CD4-positive, alpha-beta T cell treated with Interleukin-17A for 1 hour (primary cell): Measurements from ENCODE around the gene INS.

Experiments
- DNase-seq: peaks from one replicate; pipeline ENCODE4 v3.0.0-alpha.2; 2020

The INS gene

DNA sequence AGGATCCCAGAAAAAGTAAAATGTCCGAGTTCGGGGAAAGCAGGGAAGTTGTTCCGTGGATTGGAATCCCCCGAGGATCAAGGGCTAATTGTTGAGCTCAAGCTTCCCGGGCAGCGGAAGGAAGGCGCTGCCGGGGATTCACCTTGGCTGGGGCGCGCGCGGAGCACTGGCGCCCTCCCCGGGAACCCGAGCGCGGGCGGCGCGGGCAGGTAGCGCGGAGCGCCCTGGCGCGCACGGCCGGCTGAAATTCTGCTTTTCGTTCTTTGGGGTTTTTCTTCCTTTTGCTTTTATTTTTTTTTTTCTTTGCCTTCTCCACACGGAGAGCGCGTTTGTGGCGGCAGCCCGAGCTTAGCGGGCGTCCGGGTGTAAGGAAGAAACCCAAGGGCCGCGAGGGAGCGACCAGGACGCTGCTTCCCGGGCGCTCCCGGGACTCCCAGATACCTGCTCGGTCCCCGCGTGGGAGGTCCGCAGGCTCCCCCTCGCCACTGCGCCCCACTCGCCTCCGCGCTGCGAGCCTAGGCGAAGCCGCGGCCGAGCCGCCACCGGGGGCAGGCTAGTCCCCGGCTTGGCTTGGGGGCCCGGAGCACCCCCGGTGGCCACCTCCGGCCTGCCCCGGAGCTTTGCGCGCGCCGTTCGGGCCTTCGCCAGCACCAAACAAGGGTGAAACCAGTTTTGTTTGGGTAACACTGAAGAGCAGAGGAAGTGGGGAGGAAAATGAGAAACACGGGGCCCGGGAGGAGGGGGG lies 17.0 kb downstream of the INS start:
- DNase-seq, result no peak

DNA sequence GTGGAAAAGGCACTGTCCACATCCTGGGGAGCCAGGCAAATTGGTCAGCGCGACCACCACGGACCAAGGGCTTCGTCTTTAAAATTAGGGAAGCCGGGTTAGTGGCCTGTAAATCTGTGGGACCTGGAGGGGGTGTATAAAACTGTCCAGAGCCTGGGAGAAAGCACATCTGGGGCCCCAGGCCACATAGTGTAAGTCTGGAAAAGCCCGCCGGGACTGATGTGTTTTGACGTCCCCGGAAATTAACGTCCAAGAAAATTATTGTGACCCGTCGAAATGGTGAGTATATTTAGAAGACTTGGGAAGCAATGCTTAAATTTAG lies 17.6 kb downstream of the INS start:
- DNase-seq, result no peak

DNA sequence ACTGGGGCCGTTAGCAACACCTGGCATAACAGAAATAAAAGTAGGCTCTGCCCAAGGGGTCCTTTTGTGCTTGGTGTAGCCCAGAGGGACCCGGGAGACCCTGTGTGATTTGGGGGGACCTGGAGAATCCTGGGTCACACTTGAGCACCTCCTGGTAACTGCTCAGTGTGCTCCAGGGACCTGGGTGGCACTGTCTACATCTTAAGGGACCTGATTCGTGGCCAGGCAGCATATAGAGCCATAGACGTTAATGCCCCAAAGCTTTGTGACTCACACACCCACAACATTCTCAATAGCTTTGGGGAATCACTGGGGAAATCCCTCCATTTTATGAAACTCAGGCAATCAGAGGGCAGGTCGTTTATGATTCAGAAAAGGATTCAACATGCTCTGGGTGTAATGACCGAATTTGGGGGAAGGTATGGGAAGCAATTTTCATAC lies 18.2 kb downstream of the INS start:
- no peak for DNase-seq

DNA sequence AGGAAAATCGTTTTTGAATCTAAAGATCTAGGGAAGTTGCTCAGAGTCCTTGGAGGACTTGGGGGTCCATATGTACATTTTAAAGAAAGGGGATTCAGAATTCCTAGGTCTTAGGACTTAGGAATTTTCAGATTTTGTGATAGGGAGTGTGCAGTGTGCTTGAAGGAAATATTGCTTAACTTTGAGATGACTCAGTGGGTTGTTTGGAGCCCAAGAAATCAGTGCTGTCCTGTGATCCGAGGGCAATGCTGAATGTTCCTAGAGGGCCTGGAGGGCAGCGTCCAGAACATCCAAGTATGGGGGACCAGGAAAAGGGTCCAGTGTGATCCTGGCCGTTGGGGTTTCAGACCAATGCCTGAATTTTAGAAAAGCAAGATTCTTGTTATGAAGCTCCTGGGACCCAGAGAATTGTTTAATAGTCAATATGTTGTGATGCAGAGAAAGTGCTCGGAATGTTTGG lies 18.7 kb downstream of the INS start:
- DNase-seq, result no peak

DNA sequence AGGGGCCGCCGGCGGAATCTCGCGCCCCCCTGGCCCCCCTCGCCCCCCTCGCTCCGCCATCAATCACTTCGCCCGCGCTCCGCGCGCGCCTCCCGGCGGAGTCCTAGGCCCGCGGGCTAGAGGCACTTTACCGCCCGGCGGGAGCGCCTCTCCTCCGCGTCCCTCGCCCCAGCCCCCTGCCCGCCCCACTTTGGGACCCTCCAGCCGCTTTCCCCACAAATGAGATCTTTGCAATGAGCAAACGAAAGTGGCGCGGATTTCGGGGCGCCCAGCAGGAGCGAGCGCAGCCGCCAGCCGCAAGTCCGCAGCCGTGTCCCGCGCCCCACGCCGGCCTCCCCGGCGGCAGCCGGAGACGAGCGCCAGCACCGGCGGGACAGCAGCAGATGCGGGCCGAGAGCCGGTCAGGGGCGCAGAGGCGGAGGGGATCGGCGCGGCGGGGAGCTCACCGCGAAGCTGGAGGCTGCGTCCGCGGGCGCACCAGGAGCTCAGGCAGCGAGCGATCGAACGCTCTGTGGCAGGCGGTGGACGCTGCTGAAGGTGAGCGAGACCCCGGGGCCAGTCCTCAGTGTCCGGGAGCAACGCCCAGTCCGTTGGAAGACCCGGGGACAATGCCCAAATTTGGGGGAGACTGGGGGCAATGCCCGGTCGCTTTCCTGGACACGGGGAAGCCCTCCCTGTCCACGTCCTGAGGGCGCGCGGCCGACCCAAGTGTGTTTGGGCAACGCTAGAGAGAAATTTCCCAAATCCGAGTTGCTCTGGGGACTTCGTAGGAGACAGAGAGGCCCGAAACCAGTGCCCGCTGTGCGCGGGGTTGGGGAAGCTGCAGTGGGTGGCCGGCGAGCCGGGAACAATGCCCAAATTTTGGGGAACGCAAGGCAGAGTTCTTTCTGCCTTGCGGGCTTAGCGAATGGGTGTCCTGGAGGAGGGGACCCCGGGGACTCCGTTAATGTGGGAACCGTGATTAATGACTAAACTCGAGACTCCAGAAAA lies 20.3 kb downstream of the INS start:
- no peak for DNase-seq

DNA sequence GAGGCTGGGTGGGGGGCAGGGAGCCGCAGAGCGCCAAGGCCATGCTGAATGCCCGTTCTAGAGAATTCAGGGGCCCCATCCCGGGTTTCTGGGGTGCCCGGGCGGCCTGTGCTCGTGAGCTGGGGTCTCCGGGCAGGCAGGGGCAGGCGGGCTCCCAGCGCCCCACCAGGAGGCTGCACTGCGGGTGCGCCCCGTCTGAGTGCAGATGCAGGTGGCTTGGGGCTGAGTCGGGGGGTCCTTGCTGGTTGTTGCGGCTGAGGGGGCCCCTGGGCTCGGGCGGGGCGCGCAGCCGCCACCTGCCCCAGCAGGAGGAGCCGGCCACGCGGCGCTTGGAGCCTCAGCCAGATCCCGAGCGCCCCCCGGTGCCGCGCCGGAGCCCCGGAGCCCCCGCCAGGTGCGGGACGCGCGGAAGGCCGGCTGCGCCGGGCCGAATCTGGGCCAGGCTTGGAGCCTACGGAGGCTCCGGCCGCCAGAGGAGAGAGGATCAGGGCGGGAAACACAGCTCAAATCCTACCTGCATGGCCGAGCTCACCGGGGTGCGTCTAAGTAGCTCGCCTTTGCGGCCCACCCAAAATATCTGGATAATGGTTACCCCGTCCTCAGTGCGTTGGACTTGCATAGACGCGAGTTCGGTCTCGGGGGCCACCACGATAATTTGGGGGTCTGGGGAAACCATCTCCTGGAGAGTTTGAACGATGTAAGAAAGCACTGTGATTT lies 21.2 kb downstream of the INS start:
- DNase-seq, result no peak

DNA sequence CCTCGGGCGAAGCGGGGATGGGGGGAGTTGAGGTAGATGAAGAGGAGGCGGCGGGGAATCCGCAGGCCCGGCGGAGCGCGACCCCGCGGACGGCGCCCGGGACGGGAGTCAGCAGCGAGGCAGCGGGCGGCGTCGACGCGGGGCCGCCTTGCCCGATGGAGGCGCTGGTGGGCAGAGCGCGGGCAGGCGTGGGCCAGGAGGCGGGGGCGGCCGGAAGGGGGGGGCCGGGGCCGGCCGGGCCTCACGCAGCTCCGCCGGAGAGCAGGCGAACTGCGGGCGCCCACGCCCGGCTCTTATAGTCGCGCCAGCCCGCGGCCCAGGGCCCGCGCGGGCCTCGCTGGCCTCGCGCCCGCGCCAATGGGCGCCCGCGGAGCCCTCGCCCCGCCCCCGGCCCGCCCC lies 21.9 kb downstream of the INS start, which contains the start of gene IGF2:
Gene IGF2, minus strand, starts transcription at position 267 of the 399 bp plus-strand sequence. CDS start 3,866 bp downstream, outside the sequence.
- DNase-seq, result no peak

DNA sequence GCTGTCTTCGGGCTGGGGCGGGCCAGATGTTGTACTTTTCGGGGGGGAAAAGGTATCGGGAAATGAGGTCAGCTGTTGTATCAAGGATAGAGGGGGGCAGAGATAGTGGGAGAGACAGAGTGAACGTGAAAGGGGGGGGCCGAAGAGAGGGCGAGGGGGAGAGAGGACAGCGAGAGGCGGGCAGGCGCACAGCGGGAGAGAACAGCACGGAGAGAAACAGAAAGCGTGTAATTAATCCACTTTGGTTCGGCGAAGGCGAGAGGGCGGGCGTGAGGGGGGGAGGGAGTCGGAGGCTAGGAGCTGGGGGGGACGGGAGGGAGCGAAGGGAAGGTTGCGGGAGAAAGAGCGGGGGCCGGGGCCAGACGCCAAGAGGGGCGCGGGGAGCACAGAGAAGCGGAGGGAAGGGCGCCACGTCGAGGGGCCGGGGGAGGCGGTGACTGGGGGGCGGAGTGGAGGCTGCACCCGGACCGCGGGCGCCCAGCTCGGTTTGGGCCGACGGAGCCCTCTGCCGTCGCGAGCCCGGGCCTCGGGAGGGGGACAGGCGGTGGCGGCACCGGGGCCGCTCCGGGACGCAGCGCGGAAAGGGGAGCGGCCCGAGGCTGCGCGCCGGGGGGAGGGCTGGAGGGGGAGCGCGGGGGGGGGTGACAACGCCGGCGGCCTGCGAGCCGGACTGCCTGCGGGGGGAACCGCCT lies 22.4 kb downstream of the INS start:
- DNase-seq, result no peak

DNA sequence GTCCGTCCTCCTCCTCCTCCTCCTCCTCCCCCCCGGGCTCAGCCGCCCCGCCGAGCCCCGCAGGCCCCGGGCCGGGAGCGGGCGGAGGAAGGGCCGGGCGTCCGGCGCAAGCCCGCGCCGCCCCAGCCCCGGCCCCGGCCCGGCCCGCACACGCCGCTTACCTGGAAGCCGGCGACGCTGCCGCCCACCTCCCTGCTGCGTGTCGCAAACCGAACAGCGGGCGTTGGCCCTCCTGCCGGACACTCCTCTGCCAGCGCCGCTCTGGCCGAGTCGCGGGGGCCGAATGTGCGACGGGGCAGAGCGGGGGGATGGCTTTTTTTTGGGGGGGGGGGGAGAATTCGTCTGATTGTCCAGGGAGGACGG lies 23.0 kb downstream of the INS start:
- DNase-seq, result no peak

DNA sequence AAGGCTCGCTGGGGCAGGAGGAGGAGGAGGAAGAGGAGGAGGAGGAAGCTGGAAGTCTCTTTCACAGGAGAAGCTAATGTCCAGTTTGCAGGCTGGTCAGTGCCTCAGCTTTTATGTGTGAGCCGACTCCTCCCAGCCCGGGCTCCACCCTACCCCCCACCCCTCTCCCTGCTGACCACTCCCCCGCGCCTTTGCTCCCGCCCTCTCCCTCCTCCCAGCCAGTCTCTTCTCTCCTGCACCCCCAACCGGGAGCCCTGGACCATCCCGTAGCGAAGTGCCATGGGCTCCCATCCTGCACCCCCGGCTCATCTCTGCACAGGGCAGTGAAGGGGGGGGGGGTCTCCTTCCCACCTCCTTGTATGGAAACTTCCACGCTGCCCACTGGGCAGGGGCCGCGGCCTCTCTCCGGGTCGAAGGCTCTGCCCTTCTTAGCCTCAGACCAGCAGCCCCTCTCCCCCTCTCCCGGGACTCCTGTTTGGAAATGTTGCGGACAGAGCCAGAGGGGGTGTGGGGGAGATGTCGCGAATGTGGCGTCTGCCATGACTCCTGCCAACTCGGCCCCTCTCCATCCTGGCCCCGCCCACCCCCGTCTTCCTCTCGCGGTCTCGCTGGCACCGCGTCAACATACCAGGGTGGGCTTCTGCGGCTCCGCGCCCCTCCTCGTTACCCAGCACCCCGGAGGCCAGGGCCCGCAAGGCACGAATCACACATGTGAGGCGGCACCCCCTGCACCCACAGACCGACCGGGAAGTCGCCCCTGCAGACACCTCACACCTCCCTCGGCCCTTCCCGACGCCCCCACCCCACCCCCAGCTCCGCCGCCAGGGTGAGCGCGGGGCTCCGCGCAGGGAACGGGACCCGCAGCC lies 23.6 kb downstream of the INS start:
- no peak for DNase-seq

DNA sequence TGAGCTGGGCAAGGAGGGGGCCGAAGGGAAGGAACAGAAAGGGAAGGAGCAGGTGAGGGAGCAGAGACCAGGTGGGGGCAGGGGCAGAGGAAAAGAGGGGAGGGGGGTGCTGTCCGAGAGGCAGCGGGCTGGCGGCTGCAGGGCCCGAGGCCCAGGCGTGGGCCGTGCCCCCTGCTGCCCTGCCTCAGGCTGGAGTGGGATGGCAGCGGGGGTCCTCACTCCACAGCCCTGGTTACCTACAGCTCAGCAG lies 24.1 kb downstream of the INS start:
- no peak for DNase-seq

DNA sequence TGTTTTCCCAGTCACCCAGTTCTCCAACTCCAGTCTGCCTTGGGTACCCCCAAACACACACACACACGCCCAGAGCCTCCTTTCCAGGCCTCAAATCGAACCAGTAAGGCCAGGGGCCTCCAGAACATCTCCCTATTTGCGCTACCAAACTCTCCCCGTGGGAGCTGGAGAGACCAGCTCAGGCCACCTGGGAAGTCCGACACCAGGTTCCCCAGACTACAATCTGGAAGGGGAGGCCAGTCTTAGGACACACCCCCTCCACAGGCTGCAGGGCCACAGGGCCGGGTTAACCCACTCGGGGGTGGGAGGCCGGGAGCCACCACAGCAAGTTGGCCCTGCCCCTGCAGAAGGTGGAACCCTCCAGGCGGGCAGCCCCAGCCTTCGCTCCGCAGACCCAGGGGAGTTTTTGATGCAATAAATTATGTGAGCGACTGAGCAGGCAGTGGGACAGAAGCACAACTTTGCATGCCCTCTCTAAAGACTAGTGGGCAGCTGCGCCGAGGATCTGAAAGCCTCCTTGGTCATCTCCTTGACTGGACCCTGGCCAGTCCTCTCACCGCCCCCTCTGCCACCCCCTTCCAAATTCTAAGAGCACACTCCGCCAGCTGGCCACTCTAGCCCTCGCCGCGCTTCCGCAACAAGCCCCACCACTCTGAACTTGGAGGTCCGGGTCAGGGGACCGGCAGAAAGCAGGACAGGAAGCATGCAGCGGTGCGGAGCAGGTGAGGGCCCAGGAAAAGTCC lies 24.6 kb downstream of the INS start:
- no peak for DNase-seq

DNA sequence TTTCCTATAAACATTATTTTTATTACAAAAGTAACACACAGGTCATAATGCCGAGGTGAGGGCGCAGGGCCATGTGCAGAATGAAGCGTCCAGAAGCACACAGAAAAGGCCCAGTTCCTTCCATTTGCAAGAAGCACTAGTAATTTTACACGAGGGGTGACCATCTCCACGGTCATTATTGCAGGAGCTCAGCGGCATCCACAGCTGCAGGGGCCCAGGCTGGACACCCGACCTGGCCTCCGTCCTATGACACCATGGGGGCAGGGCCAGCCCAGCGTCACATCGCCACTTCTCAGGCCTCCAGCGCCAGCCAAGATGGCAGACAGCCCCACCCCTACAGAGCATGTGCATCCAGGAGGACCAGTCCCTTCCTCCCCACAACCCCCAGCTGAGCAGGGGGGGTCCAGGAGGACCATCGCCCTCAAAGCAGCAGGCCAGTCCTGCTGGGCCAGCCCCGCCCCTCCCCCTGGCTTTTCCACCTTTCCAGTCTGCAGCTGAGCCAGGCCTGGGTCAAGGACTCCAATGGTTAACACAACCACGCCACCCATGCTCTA lies 25.3 kb downstream of the INS start:
- no peak for DNase-seq

DNA sequence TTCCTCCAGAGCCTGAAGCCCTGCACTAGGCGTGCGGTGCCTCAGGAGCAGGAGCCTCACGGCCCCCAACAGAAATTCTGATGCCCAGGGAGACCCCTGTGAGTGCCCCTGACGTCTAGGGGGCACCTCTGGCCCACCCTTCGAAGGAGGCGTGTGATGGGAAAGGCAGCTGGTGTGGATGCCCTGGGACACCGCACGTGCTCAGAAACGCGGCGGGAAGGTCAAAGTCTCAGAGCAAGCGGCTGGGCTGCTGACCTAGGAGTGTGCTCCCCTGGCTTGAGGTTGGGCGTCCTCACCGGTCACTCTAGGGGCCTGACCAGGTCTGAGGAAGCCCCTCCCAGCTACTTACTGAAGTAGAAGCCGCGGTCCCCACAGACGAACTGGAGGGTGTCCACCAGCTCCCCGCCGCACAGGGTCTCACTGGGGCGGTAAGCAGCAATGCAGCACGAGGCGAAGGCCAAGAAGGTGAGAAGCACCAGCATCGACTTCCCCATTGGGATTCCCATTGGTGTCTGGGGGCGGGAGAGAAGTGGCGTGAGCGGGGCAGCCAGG lies 25.9 kb downstream of the INS start:
- DNase-seq, result no peak

DNA sequence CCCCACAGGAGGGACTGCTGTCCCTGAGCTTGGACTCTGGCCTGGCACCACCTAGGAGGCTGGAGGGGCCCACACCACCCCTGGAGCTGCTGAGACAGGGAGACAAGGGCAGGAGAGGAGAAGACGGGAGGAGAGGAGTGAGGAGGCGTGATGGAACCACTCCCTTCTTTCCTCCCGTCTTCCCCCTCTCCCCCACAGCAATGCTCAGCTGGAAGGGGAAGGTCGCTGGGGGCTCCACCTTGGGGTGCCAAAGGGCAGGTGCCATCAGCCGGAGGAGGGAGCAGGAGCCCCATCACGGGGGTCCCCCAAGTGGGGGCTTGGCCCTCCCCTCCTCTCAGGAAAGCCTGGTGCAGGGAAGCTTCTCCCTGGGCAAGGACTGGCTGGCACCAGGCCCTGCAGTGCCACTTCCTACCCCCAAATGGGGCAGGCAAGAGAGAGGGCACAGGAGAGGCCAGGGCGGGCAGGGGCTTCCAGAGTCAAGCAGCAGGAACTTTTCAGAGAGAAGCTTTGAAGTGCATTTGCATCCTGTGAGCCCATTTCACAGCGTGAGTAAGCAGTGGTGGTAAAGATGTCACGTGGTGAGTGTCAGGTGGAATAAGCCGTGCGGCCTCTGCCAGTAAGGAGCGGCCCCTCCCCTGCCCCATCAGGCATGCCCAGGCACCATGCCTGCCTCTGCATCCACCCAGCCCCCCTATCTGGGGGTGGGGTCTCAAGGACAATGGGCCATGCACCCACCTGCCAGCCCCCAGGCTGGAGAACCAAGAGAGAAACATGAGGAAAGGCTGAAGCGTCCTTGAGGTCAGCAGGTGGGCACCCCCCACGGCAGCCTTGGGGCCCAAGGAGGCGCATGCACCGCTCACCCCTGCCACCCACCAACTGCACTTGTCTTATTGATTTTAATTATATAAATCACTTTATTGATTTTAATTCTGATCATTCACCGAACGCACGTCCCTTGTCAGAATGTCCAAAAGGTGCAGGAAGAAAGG lies 26.7 kb downstream of the INS start:
- no peak for DNase-seq

DNA sequence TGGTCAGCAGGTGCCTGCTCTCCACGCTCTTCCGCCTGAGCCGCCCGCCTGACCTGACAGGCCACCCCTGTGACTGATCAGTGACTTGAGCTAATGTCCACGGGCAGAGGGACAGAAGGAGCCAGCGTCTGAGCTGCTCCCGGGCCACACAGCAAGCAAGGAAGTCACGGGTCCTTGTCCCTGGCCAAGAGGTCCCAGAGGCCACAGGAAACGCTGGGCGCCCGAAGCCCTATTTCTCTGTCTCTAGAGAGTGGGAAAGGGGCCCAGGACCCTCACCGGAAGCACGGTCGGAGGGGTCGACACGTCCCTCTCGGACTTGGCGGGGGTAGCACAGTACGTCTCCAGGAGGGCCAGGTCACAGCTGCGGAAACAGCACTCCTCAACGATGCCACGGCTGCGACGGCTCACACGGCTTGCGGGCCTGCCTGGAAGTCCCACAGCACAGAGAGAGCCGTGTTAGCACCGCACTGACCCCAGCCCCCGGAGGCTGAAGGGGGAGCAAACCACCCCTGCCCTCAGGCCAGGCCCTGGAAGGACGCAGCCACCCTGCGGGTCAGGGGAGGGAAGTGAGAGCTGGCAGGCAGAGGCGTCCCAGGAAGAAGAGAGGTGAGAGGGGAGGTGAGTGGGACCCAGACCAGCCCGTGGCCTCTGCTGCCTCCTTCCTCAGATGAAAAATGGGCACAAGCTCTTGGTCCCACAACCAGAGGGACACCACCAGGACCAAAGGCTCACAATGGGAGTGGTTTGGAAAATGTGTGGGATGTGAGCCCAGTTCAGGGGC lies 27.6 kb downstream of the INS start:
- DNase-seq, result no peak

DNA sequence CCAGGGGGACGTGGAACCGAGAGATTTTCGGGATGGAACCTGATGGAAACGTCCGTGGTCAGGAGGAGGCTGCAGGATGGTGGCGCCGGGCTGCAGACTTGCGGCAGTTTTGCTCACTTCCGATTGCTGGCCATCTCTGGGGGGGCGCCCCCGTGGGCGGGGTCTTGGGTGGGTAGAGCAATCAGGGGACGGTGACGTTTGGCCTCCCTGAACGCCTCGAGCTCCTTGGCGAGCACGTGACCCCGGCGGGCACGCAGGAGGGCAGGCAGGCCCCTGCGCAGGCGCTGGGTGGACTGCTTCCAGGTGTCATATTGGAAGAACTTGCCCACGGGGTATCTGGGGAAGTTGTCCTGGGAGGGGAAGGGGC lies 28.2 kb downstream of the INS start:
- DNase-seq, result no peak

DNA sequence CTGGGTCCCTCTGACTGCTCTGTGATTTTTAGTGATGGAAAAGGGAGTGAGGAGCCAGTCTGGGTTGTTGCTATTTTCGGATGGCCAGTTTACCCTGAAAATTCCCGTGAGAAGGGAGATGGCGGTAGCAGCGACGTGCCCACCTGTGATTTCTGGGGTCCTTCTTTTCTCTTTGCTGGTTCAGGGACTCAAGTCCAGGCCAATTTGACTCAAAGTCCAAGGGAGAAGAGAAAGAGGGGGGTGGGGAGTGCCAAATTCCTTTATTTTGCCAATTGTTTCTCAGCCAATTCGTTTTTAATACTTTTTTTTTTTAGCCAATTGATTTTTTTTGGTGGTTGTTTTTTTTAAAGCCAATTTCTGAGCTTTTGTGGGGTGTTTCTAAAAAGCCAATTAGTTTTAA lies 28.8 kb downstream of the INS start:
- DNase-seq, result no peak
